NCI-H446 treated with DMSO at 0.1 percent for 48 hours (cell line): ENCODE results near the gene FADS3.

ENCODE experiments used
- DNase-seq: peaks from one replicate; lab custom pipeline; 2025; lab: John Stamatoyannopoulos, UW

FADS3 gene

GRCh38 chr11:61879152-61879551 is 12.2 kb downstream of the FADS3 start:
- DNase-seq = no peak

- no peak for DNase-seq
These were observed 15.6 kb downstream of the FADS3 start for GRCh38 chr11:61875698-61876097.

- no peak for DNase-seq
These were observed 16.5 kb downstream of the FADS3 start for GRCh38 chr11:61874853-61875252.

- DNase-seq = no peak
These were observed 17.0 kb downstream of the FADS3 start for GRCh38 chr11:61874377-61874809.

- DNase-seq = peak; percentile 45
These were observed 17.6 kb downstream of the FADS3 start for GRCh38 chr11:61873588-61874376.

- no peak for DNase-seq
These were observed 18.3 kb downstream of the FADS3 start for GRCh38 chr11:61872935-61873565.

GRCh38 chr11:61871158-61871597 is 20.2 kb downstream of the FADS3 start:
- DNase-seq = peak; percentile 25

- no peak for DNase-seq
These were observed 20.8 kb downstream of the FADS3 start for GRCh38 chr11:61870541-61871031.

GRCh38 chr11:61869708-61870451 is 21.5 kb downstream of the FADS3 start:
- DNase-seq = no peak

- DNase-seq = no peak
These were observed 22.0 kb downstream of the FADS3 start for GRCh38 chr11:61869429-61869707.

- DNase-seq = no peak
These were observed 22.5 kb downstream of the FADS3 start for GRCh38 chr11:61868571-61869428.

GRCh38 chr11:61866958-61867343 is 24.4 kb downstream of the FADS3 start:
- DNase-seq = no peak

GRCh38 chr11:61866231-61866957 is 25.0 kb downstream of the FADS3 start:
- no peak for DNase-seq

GRCh38 chr11:61864814-61865775 is 26.2 kb downstream of the FADS3 start:
- DNase-seq = no peak

- no peak for DNase-seq
These were observed 27.7 kb downstream of the FADS3 start for GRCh38 chr11:61863548-61864081.

- no peak for DNase-seq
These were observed 28.4 kb downstream of the FADS3 start for GRCh38 chr11:61862714-61863547.

GRCh38 chr11:61861634-61862033 is 29.7 kb downstream of the FADS3 start:
- DNase-seq = no peak

- DNase-seq = peak; percentile 6
These were observed 31.1 kb downstream of the FADS3 start for GRCh38 chr11:61860054-61860903.
